HK-2 (cell line): Measurements from ENCODE around the gene TMEM267.
"Not testable (repeated sequence)": the region's sequence is repeated elsewhere in the genome, so short reads cannot be mapped to it uniquely, and the experiment has no call there.

Experiments
- DNase-seq: peaks from one replicate; pipeline ENCODE4 v3.0.0-alpha.2; 2018; ENCODE audit not compliant: unreplicated experiment

TMEM267 gene

GRCh38 chr5:43456556-43456955 lies 27.1 kb downstream of the TMEM267 start:
- no peak for DNase-seq

GRCh38 chr5:43441575-43441974 lies 42.1 kb downstream of the TMEM267 start:
- not testable (repeated sequence) for DNase-seq

- DNase-seq = no peak
Measured at GRCh38 chr5:43437062-43437660, 46.5 kb downstream of the TMEM267 start.

- no peak for DNase-seq
Measured at GRCh38 chr5:43433382-43433781, 50.3 kb downstream of the TMEM267 start.

- DNase-seq = no peak
Measured at GRCh38 chr5:43432486-43433375, 50.9 kb downstream of the TMEM267 start.

GRCh38 chr5:43429706-43430105 lies 54.0 kb downstream of the TMEM267 start:
- DNase-seq = no peak

GRCh38 chr5:43429016-43429415 lies 54.6 kb downstream of the TMEM267 start:
- no peak for DNase-seq

- DNase-seq = no peak
Measured at GRCh38 chr5:43427306-43427705, 56.4 kb downstream of the TMEM267 start.

GRCh38 chr5:43425983-43426382 lies 57.7 kb downstream of the TMEM267 start:
- DNase-seq = peak; percentile 73

- not testable (repeated sequence) for DNase-seq
Measured at GRCh38 chr5:43423086-43423485, 60.6 kb downstream of the TMEM267 start.

GRCh38 chr5:43422143-43422542 lies 61.5 kb downstream of the TMEM267 start:
- no peak for DNase-seq

- no peak for DNase-seq
Measured at GRCh38 chr5:43421450-43422133, 62.1 kb downstream of the TMEM267 start.

- DNase-seq = no peak
Measured at GRCh38 chr5:43420241-43420640, 63.4 kb downstream of the TMEM267 start.

- no peak for DNase-seq
Measured at GRCh38 chr5:43418561-43418960, 65.1 kb downstream of the TMEM267 start.

- DNase-seq = no peak
Measured at GRCh38 chr5:43416803-43417394, 66.8 kb downstream of the TMEM267 start.

GRCh38 chr5:43415935-43416802 lies 67.5 kb downstream of the TMEM267 start:
- DNase-seq = no peak

- no peak for DNase-seq
Measured at GRCh38 chr5:43413966-43414365, 69.7 kb downstream of the TMEM267 start.

- no peak for DNase-seq
Measured at GRCh38 chr5:43412644-43413043, 71.0 kb downstream of the TMEM267 start.

- DNase-seq = no peak
Measured at GRCh38 chr5:43412156-43412555, 71.5 kb downstream of the TMEM267 start, which contains the start of gene CCL28. Gene CCL28 (minus strand): TSS chr5:43412391. CDS start chr5:43412316, 75 bp downstream.

GRCh38 chr5:43411495-43411894 lies 72.2 kb downstream of the TMEM267 start:
- no peak for DNase-seq

- DNase-seq = no peak
Measured at GRCh38 chr5:43410414-43410813, 73.3 kb downstream of the TMEM267 start.
